Activated T-cell treated with anti-CD3 and anti-CD28 coated beads, Interleukin-2, amount 50 U/mL, for 4 hours (primary cell): Measurements from ENCODE around the gene OR2V2. TPM values are rescaled to one million over a fixed set of nuclear protein-coding genes. Genes with fewer than 3 reads are reported as not detected.

ENCODE experiments used
- ATAC-seq, 2 donors: fragments of 200-7000 bp; cut with Tn5 transposase; one replicate each; pipeline ENCODE4 v1.10.0; 2021
- DNase-seq: peaks from one replicate; pipeline ENCODE4 v3.0.0-alpha.2; 2020
- H3K27me3 Mint-ChIP-seq: one replicate; pipeline ENCODE4 v1.8.0; 2021; ENCODE audit warnings: low read depth, mixed read lengths
- H3K36me3 Mint-ChIP-seq: one replicate; pipeline ENCODE4 v1.8.0; 2022; ENCODE audit warnings: mixed read lengths; ENCODE audit not compliant: insufficient read depth
- H3K4me1 Mint-ChIP-seq: one replicate; pipeline ENCODE4 v1.8.0; 2021; ENCODE audit warnings: low read depth, mixed read lengths
- H3K4me3 Mint-ChIP-seq: one replicate; pipeline ENCODE4 v1.8.0; 2021; ENCODE audit warnings: mild to moderate bottlenecking, moderate library complexity, mixed read lengths
- H3K9me3 Mint-ChIP-seq: one replicate; pipeline ENCODE4 v1.8.0; 2021; ENCODE audit warnings: mixed read lengths
- total RNA-seq, 3 donors: library from RNA; stranded (reverse); gene quantifications; one replicate each; pipeline ENCODE4 v1.2.1, GENCODE V29; 2021

The OR2V2 gene
- total RNA-seq, 3 donors from 2014 or later = not detected

GRCh38 chr5:181192337-181193046, 45.1 kb downstream of the OR2V2 start:
- DNase-seq (no peak), ATAC-seq (no peak)
- H3K36me3 Mint-ChIP-seq = no peaks in the 10 kb centered on the region
- H3K4me3 Mint-ChIP-seq = peak overlapping the region; percentile 93
- H3K4me1 Mint-ChIP-seq = peaks cover 19% of the 10 kb centered on the region
- peaks cover 4% of the 10 kb centered on the region for H3K27me3 Mint-ChIP-seq
- H3K9me3 Mint-ChIP-seq = no peaks in the 10 kb centered on the region

DNA sequence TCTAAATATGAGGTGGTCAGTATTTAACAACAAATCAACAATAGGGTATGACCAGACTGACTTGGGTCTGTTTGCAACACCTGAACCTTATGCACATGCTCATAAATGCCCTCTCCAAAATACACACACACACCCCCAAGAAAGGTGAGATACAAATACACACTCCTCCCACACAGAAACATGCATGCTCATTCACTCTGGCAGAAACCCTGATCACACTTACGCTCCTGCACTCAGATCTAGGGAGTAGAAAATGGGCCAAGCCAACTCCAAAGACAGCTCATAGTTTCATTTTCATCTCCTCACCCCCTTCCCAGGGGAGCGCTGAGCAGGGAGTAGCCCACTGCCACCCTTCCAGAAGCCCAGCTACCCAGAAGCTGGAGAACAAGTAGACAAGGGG, 46.3 kb downstream of the OR2V2 start:
- peaks cover 15% of the 10 kb centered on the region for H3K4me1 Mint-ChIP-seq
- DNase-seq = no peak
- peak overlapping the region; percentile 14 for H3K4me3 Mint-ChIP-seq
- no peak for ATAC-seq
- H3K36me3 Mint-ChIP-seq = no peaks in the 10 kb centered on the region
- H3K27me3 Mint-ChIP-seq = peaks cover 2% of the 10 kb centered on the region
- no peaks in the 10 kb centered on the region for H3K9me3 Mint-ChIP-seq

DNA sequence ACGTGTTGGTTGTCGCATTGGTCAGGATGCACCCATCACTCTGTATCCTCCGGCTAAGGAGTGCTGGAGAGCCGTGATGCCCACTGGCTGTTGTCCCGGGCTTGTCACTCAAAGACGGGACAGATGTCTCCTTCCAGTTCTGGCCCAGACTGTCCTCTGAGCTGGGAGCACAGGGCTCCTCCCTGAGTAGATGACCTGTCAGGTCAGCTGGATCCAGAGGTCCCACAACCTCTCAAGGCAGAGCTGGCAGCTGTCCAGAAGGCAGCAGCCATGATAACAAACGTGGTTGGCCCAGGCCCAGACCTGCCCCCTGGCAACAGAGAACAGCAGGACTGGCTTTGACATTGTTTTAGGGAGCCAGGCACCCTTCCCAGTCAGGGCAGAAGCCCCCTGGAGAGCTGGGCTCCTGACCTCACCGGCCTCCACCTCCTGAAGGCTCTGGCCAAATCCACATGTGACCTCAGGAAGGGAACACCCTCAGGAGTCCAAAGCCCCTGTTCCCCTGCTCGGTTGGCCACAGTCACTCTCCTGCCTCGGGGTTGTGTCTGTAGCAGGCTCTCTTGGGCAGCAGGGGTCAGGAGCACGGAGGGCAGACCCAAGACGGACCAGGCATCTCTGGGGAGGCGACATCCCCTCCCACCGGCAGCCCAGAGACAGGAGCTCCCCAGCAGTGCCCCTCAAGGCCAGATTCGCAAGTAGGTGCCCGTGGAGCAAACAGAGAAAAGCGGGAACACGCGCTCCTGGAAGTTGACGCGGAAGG, 47.3 kb downstream of the OR2V2 start:
- peaks cover 13% of the 10 kb centered on the region for H3K4me1 Mint-ChIP-seq
- peaks cover 2% of the 10 kb centered on the region for H3K27me3 Mint-ChIP-seq
- no peak overlapping the region for H3K4me3 Mint-ChIP-seq
- H3K9me3 Mint-ChIP-seq = no peaks in the 10 kb centered on the region
- ATAC-seq (no peak), DNase-seq (no peak)
- no peaks in the 10 kb centered on the region for H3K36me3 Mint-ChIP-seq

GRCh38 chr5:181195249-181195761, 47.9 kb downstream of the OR2V2 start:
- DNase-seq (no peak), ATAC-seq (no peak)
- Mint-ChIP-seq H3K27me3 (peaks cover 2% of the 10 kb centered on the region), H3K4me1 (peaks cover 13% of the 10 kb centered on the region), H3K36me3 (no peaks in the 10 kb centered on the region), H3K9me3 (no peaks in the 10 kb centered on the region), H3K4me3 (no peak overlapping the region)

GRCh38 chr5:181197326-181197951, 50.1 kb downstream of the OR2V2 start:
- Mint-ChIP-seq H3K27me3 (no peaks in the 10 kb centered on the region), H3K4me3 (no peak overlapping the region), H3K9me3 (no peaks in the 10 kb centered on the region), H3K36me3 (no peaks in the 10 kb centered on the region), H3K4me1 (peaks cover 5% of the 10 kb centered on the region)
- ATAC-seq (no peak), DNase-seq (no peak)

- H3K27me3 Mint-ChIP-seq = no peaks in the 10 kb centered on the region
- no peaks in the 10 kb centered on the region for H3K9me3 Mint-ChIP-seq
- DNase-seq (no peak), ATAC-seq (no peak)
- H3K4me3 Mint-ChIP-seq = no peak overlapping the region
- no peaks in the 10 kb centered on the region for H3K36me3 Mint-ChIP-seq
- no peaks in the 10 kb centered on the region for H3K4me1 Mint-ChIP-seq
These were observed 50.8 kb downstream of the OR2V2 start for GRCh38 chr5:181198106-181198685.

DNA sequence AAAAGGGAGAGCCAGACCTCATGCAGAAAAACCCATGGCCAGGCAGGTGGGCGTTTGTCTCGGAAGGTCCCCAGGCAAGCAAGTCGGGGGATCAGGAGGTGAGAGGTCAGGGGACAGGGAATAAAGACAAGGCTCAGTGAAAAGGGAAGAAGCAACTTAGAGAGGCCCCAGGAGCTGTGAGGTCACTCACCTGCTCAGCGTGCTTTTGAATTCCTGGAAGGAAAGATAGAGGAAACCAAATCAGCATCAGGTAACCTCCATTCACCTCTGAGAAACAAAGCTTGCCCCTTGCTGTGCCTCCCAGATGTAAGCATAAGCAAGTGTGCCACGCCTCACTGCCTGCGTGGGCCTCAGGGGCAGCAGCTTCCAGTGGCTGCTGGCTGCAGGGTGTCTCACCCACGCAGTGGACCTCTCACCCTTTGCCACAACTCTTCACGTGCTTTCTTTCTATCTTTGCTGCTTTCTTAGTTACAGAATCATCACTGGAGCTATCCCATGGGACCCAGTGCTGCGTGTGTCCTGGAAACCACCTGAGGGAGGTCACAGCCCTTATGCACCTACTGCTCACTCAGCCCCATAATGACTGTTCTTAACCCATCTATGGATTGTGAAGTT, 51.6 kb downstream of the OR2V2 start:
- H3K27me3 Mint-ChIP-seq = peaks cover 3% of the 10 kb centered on the region
- no peaks in the 10 kb centered on the region for H3K36me3 Mint-ChIP-seq
- H3K9me3 Mint-ChIP-seq = no peaks in the 10 kb centered on the region
- H3K4me1 Mint-ChIP-seq = peaks cover 1% of the 10 kb centered on the region
- ATAC-seq (no peak), DNase-seq (no peak)
- no peak overlapping the region for H3K4me3 Mint-ChIP-seq

GRCh38 chr5:181199881-181200638, 52.7 kb downstream of the OR2V2 start:
- ATAC-seq (no peak), DNase-seq (no peak)
- H3K27me3 Mint-ChIP-seq = peaks cover 5% of the 10 kb centered on the region
- H3K9me3 Mint-ChIP-seq = no peaks in the 10 kb centered on the region
- no peaks in the 10 kb centered on the region for H3K36me3 Mint-ChIP-seq
- H3K4me1 Mint-ChIP-seq = peaks cover 3% of the 10 kb centered on the region
- no peak overlapping the region for H3K4me3 Mint-ChIP-seq

- no peaks in the 10 kb centered on the region for H3K36me3 Mint-ChIP-seq
- no peak for ATAC-seq
- H3K4me3 Mint-ChIP-seq = no peak overlapping the region
- H3K27me3 Mint-ChIP-seq = peaks cover 9% of the 10 kb centered on the region
- H3K4me1 Mint-ChIP-seq = peaks cover 7% of the 10 kb centered on the region
- no peaks in the 10 kb centered on the region for H3K9me3 Mint-ChIP-seq
- no peak for DNase-seq
These were observed 53.4 kb downstream of the OR2V2 start for GRCh38 chr5:181200816-181201215.

DNA sequence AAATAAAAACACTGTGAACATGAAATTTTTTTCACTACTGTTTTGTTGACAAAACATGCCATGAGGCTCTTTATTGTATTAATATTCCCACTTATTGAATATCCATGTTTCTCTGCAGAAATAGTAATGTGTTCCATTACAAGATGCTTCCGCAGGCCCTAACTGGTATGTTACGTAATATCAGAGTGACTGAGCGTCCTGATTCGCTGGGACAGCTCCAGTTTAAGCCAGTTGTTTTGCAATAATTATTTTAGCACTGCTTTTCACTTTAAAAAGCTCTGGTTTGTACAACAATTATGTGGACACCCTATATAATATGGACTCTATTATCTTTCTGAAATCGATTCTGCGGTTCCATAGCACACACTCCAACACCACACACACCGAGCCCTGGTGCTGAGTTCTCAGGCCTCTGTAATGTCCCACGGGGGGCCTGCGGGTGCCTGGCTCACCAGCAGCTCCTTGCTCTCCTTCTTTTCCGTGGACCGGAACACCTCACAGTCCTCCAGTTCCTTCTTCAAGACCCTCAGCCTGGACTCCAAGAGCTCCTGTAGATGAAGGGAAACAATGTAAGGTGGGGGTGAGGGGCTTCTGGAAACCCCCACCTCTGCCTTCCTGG, 55.8 kb downstream of the OR2V2 start:
- H3K4me1 Mint-ChIP-seq = peaks cover 28% of the 10 kb centered on the region
- ATAC-seq (no peak), DNase-seq (no peak)
- peak overlapping the region; percentile 83 for H3K4me3 Mint-ChIP-seq
- peaks cover 21% of the 10 kb centered on the region for H3K27me3 Mint-ChIP-seq
- H3K36me3 Mint-ChIP-seq = no peaks in the 10 kb centered on the region
- peaks cover 3% of the 10 kb centered on the region for H3K9me3 Mint-ChIP-seq

DNA sequence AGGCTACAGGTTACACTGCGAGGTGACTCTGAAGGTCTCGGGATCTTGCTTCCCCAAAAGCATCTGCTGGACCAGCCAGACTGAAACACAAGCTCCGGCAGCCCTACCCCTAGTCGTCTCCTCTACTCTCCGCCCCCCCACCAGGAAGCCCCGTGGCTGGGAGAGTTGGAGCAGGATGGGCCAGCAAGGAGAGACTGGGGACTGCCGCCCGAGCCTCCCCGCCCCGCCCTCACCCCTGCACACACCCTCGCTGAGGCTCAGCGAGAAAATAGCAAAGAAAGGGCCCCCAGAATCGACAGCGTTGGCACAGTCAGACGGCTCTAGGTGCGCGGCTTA, 56.4 kb downstream of the OR2V2 start:
- ATAC-seq = peak in 1 of 2 donors; percentile 9
- no peak for DNase-seq
- Mint-ChIP-seq H3K36me3 (no peaks in the 10 kb centered on the region), H3K27me3 (peaks cover 21% of the 10 kb centered on the region), H3K4me1 (peaks cover 28% of the 10 kb centered on the region), H3K9me3 (peaks cover 5% of the 10 kb centered on the region), H3K4me3 (peak overlapping the region; percentile 83)

GRCh38 chr5:181204113-181204825, 56.9 kb downstream of the OR2V2 start:
- Mint-ChIP-seq H3K9me3 (peaks cover 5% of the 10 kb centered on the region), H3K27me3 (peaks cover 21% of the 10 kb centered on the region), H3K4me3 (peak overlapping the region; percentile 83), H3K4me1 (peaks cover 28% of the 10 kb centered on the region), H3K36me3 (no peaks in the 10 kb centered on the region)
- no peak for DNase-seq
- peak in 1 of 2 donors; percentile 4 for ATAC-seq
